HEK293 (cell line): Measurements from ENCODE around the gene KCNK17.

Experiments
- CTCF ChIA-PET: fragments of 350-600 bp; formaldehyde crosslinking; extraction: SDS; loops from one replicate; lab custom pipeline; 2021; ENCODE audit warnings: antibody characterized with exemption; lab: Yijun Ruan, JAX
- POLR2A ChIA-PET: fragments of 300-600 bp; formaldehyde crosslinking; extraction: SDS; loops from one replicate; lab custom pipeline; 2020; ENCODE audit warnings: antibody characterized with exemption, inconsistent platforms; lab: Yijun Ruan, JAX
- H3K27ac ChIP-seq: fragments of 200-500 bp; sonication (Bioruptor generic); 2 replicates; pipeline ENCODE4 v1.5.1; 2014; ENCODE audit warnings: low read depth, low read length, control low read depth, inconsistent platforms; ENCODE audit errors: extremely low read depth
- H3K36me3 ChIP-seq, 2 experiments: fragments of 200-500 bp in 1 of 2; sonication (Bioruptor generic) in 1 of 2; 1 replicate in 1 of 2; 2 replicates in 1 of 2; pipeline ENCODE4 v1.5.1; 2014 to 2017; ENCODE audit warnings: inconsistent platforms in 2 of 2, low read length in 2 of 2; ENCODE audit not compliant: control insufficient read depth in 2 of 2, insufficient read depth in 1 of 2
- H3K4me1 ChIP-seq: fragments of 200-500 bp; sonication (Bioruptor generic); 2 replicates; pipeline ENCODE4 v1.5.1; 2014; ENCODE audit warnings: mild to moderate bottlenecking, low read length, inconsistent platforms; ENCODE audit not compliant: control insufficient read depth, insufficient read depth
- H3K4me3 ChIP-seq: 2 replicates; pipeline ENCODE4 v1.5.1; 2011; ENCODE audit warnings: low read depth, mild to moderate bottlenecking, control low read depth, low read length, moderate library complexity
- H3K9me3 ChIP-seq: fragments of 200-500 bp; sonication (Bioruptor generic); 2 replicates; pipeline ENCODE4 v1.5.1; 2014; ENCODE audit warnings: low read depth, low read length, inconsistent platforms; ENCODE audit not compliant: control insufficient read depth, insufficient read depth
- GFI1B ChIP-seq: fragments of 450-650 bp; formaldehyde crosslinking; IDR thresholded peaks from 2 replicates; pipeline ENCODE4 v1.5.1; 2016; ENCODE audit warnings: missing biosample characterization, missing genetic modification characterization
- SCRT1 ChIP-seq: fragments of 450-650 bp; formaldehyde crosslinking; IDR thresholded peaks from 2 replicates; pipeline ENCODE4 v1.5.1; 2016; ENCODE audit warnings: missing biosample characterization, missing genetic modification characterization, borderline replicate concordance
- SP2 ChIP-seq: fragments of 450-650 bp; formaldehyde crosslinking; IDR thresholded peaks from 2 replicates; pipeline ENCODE4 v1.5.1; 2016; ENCODE audit warnings: missing biosample characterization, missing genetic modification characterization
- SP7 ChIP-seq: fragments of 450-650 bp; formaldehyde crosslinking; IDR thresholded peaks from 2 replicates; pipeline ENCODE4 v1.5.1; 2016; ENCODE audit warnings: missing biosample characterization, missing genetic modification characterization
- ZBTB20 ChIP-seq: fragments of 450-650 bp; formaldehyde crosslinking; IDR thresholded peaks from 2 replicates; pipeline ENCODE4 v1.5.1; 2016; ENCODE audit warnings: missing biosample characterization, missing genetic modification characterization
- ZBTB8A ChIP-seq: fragments of 450-650 bp; formaldehyde crosslinking; IDR thresholded peaks from 2 replicates; pipeline ENCODE4 v1.5.1; 2016; ENCODE audit warnings: missing biosample characterization, missing genetic modification characterization
- ZFP37 ChIP-seq: fragments of 450-650 bp; formaldehyde crosslinking; IDR thresholded peaks from 2 replicates; pipeline ENCODE4 v1.5.1; 2016; ENCODE audit warnings: missing biosample characterization, missing genetic modification characterization
- ZIC2 ChIP-seq: fragments of 450-650 bp; formaldehyde crosslinking; IDR thresholded peaks from 2 replicates; pipeline ENCODE4 v1.5.1; 2016; ENCODE audit warnings: missing biosample characterization, missing genetic modification characterization
- ZNF114 ChIP-seq: fragments of 450-650 bp; formaldehyde crosslinking; IDR thresholded peaks from 2 replicates; pipeline ENCODE4 v1.5.0; 2017; ENCODE audit warnings: missing biosample characterization, missing genetic modification characterization
- ZNF140 ChIP-seq: fragments of 450-650 bp; formaldehyde crosslinking; IDR thresholded peaks from 2 replicates; pipeline ENCODE4 v1.5.1; 2016; ENCODE audit warnings: missing biosample characterization, missing genetic modification characterization
- ZNF184 ChIP-seq: fragments of 450-650 bp; IDR thresholded peaks from 2 replicates; pipeline ENCODE4 v1.5.1; 2018; ENCODE audit warnings: missing biosample characterization, mild to moderate bottlenecking, missing genetic modification characterization
- ZNF23 ChIP-seq: fragments of 450-650 bp; formaldehyde crosslinking; IDR thresholded peaks from 2 replicates; pipeline ENCODE4 v1.5.1; 2016; ENCODE audit warnings: missing biosample characterization, missing genetic modification characterization, borderline replicate concordance
- ZNF404 ChIP-seq: fragments of 450-650 bp; formaldehyde crosslinking; IDR thresholded peaks from 2 replicates; pipeline ENCODE4 v1.5.1; 2017; ENCODE audit warnings: missing biosample characterization, missing genetic modification characterization
- ZNF48 ChIP-seq: fragments of 450-650 bp; formaldehyde crosslinking; IDR thresholded peaks from 2 replicates; pipeline ENCODE4 v1.5.1; 2016; ENCODE audit warnings: missing biosample characterization, missing genetic modification characterization
- ZNF558 ChIP-seq: fragments of 450-650 bp; formaldehyde crosslinking; IDR thresholded peaks from 2 replicates; pipeline ENCODE4 v1.5.1; 2016; ENCODE audit warnings: missing biosample characterization, missing genetic modification characterization
- ZNF670 ChIP-seq: fragments of 450-650 bp; formaldehyde crosslinking; IDR thresholded peaks from 2 replicates; pipeline ENCODE4 v1.5.1; 2016; ENCODE audit warnings: missing biosample characterization, missing genetic modification characterization, low read depth
- ZNF76 ChIP-seq: fragments of 450-650 bp; formaldehyde crosslinking; IDR thresholded peaks from 2 replicates; pipeline ENCODE4; 2016; ENCODE audit warnings: low read depth, missing biosample characterization, missing genetic modification characterization, borderline replicate concordance
- ZNF791 ChIP-seq: fragments of 450-650 bp; formaldehyde crosslinking; IDR thresholded peaks from 2 replicates; pipeline ENCODE4 v1.5.1; 2016; ENCODE audit warnings: missing biosample characterization, missing genetic modification characterization
- ZSCAN16 ChIP-seq: fragments of 450-650 bp; formaldehyde crosslinking; IDR thresholded peaks from 2 replicates; pipeline ENCODE4 v1.5.1; 2016; ENCODE audit warnings: missing biosample characterization, missing genetic modification characterization
- TF ChIP-seq, protein P1 (sequence below): fragments of 450-650 bp; formaldehyde crosslinking; IDR thresholded peaks from 2 replicates; pipeline ENCODE4 v1.5.1; 2016; ENCODE audit warnings: missing biosample characterization, missing genetic modification characterization, borderline replicate concordance
- TF ChIP-seq, protein P2 (sequence below): fragments of 450-650 bp; formaldehyde crosslinking; IDR thresholded peaks from 2 replicates; pipeline ENCODE4 v1.5.1; 2016; ENCODE audit warnings: missing biosample characterization, missing genetic modification characterization
- TF ChIP-seq, protein P3 (sequence below): fragments of 450-650 bp; formaldehyde crosslinking; IDR thresholded peaks from 2 replicates; pipeline ENCODE4 v1.5.1; 2016; ENCODE audit warnings: missing biosample characterization, missing genetic modification characterization, low read depth

KCNK17 gene

DNA sequence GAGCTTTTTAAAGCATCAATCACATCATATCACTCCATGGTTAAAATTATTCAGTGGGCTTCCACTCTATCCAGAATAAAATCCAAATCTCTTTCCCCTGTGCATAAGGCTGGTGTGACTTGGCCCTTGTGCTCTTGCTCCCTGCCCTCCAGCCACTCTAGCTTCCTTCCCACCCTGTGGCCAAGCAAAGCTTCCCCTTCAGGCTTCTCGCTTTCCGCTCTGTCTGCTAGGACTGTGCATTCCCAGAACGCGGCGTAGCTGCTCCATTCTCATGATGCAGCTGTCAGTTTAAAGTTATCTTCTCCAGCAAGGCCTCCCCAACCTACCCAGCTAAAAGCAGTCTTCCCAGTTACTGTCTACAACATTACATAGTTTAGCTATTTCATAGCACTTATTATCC, 27.7 kb upstream of the KCNK17 start:
- H3K36me3 ChIP-seq, result no peaks in the 10 kb centered on the region
- ChIA-PET POLR2A (no interaction called here), CTCF (no interaction called here)
- H3K4me1 ChIP-seq, result peaks cover 6% of the 10 kb centered on the region
- H3K9me3 ChIP-seq, result no peaks in the 10 kb centered on the region
- TF ChIP-seq ZNF558 (tag by site-specific recombination), result no peak
- no peak for TF ChIP-seq ZNF48 (tag by site-specific recombination)
- TF ChIP-seq ZNF791 (tag by site-specific recombination), result no peak
- TF ChIP-seq ZNF670, result no peak
- no peak for TF ChIP-seq ZNF114 (tag by site-specific recombination)
- no peak for TF ChIP-seq ZFP37 (tag by site-specific recombination)
- TF ChIP-seq ZNF404 (tag by site-specific recombination), result no peak
- TF ChIP-seq, protein P1, sequence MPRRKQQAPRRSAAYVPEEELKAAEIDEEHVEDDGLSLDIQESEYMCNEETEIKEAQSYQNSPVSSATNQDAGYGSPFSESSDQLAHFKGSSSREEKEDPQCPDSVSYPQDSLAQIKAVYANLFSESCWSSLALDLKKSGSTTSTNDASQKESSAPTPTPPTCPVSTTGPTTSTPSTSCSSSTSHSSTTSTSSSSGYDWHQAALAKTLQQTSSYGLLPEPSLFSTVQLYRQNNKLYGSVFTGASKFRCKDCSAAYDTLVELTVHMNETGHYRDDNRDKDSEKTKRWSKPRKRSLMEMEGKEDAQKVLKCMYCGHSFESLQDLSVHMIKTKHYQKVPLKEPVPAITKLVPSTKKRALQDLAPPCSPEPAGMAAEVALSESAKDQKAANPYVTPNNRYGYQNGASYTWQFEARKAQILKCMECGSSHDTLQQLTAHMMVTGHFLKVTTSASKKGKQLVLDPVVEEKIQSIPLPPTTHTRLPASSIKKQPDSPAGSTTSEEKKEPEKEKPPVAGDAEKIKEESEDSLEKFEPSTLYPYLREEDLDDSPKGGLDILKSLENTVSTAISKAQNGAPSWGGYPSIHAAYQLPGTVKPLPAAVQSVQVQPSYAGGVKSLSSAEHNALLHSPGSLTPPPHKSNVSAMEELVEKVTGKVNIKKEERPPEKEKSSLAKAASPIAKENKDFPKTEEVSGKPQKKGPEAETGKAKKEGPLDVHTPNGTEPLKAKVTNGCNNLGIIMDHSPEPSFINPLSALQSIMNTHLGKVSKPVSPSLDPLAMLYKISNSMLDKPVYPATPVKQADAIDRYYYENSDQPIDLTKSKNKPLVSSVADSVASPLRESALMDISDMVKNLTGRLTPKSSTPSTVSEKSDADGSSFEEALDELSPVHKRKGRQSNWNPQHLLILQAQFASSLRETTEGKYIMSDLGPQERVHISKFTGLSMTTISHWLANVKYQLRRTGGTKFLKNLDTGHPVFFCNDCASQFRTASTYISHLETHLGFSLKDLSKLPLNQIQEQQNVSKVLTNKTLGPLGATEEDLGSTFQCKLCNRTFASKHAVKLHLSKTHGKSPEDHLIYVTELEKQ (tag by site-specific recombination), result no peak
- TF ChIP-seq ZNF140 (tag by site-specific recombination), result no peak
- TF ChIP-seq, protein P2, sequence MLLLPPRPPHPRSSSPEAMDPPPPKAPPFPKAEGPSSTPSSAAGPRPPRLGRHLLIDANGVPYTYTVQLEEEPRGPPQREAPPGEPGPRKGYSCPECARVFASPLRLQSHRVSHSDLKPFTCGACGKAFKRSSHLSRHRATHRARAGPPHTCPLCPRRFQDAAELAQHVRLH (tag by site-specific recombination), result no peak
- H3K27ac ChIP-seq, result no peak overlapping the region
- H3K4me3 ChIP-seq, result no peak overlapping the region

DNA sequence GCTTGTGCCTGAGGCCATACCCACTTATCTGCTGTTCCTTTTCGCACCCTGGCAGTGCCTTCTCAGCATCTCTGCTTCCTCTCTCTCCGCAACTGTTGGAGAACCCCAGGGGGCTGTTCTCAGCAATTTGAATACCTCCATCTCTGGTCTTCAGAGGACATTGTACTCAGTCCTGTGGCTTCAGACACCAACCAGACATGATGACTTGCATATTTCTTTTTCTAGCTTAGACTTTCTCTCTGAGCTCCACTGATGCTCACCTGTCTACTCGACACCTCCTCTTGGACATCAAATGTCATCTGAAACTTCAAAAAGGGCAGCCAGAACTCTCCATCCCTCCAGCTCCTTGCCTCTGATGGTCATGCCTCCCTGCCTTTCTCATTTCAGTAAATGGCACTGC, 27.1 kb upstream of the KCNK17 start:
- H3K4me3 ChIP-seq, result no peak overlapping the region
- no peaks in the 10 kb centered on the region for H3K9me3 ChIP-seq
- CTCF ChIA-PET, result interaction anchor here (1.4 kb wide), 1 partner anchor 29 kb away, joined by 3 read pairs; no protein-coding TSS in a partner anchor
- TF ChIP-seq SCRT1 (no peak), ZIC2 (tag by site-specific recombination) (0 out of 2 replicates have a peak, but pooled peaks have one; percentile 7), SP7 (no peak)
- POLR2A ChIA-PET, result no interaction called here
- H3K27ac ChIP-seq, result no peak overlapping the region
- no peaks in the 10 kb centered on the region for H3K36me3 ChIP-seq
- H3K4me1 ChIP-seq, result peaks cover 6% of the 10 kb centered on the region

DNA sequence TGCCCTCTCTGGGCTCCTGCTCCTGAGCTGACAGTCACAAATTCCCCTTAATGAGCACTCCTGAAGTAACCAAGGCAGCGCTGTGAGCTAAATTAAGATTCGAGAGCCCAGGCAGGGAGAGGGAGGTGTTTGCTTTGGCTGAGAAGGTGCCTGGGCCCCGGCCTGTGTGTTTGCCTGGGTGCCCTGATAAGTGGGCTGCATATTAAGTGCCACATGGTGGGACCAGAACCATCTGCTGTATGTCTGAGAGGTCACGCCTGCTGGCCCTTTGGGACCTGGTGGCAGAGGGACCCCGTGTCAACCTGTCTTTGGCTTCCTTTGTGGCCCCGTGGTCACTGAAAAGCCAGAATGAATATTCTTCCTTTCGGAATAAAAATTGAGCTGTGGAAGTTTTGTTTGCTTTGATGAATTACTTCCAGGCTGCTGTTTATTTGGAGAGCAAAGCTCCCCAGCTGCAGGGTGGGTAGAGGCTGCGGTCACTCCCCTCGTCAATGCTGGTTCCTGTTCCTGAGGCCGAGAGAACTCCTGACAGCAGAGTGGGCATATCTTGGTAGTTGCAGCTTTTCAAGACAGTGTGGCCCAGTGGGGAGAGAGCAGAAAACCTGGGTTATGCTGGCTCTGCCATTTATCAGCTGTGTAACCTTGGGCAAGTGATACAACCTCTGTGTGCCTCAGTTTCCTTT, 25.8 kb upstream of the KCNK17 start:
- CTCF ChIA-PET, result interaction anchor here (0.6 to 2.9 kb wide), 3 partner anchors 8 to 554 kb away, joined by 3 to 12 read pairs (median 3); no protein-coding TSS in a partner anchor
- no peaks in the 10 kb centered on the region for H3K9me3 ChIP-seq

More for the DNA sequence above, 25.8 kb upstream of the KCNK17 start:
- POLR2A ChIA-PET, result no interaction called here
- TF ChIP-seq ZSCAN16, result no peak
- TF ChIP-seq, protein P3, sequence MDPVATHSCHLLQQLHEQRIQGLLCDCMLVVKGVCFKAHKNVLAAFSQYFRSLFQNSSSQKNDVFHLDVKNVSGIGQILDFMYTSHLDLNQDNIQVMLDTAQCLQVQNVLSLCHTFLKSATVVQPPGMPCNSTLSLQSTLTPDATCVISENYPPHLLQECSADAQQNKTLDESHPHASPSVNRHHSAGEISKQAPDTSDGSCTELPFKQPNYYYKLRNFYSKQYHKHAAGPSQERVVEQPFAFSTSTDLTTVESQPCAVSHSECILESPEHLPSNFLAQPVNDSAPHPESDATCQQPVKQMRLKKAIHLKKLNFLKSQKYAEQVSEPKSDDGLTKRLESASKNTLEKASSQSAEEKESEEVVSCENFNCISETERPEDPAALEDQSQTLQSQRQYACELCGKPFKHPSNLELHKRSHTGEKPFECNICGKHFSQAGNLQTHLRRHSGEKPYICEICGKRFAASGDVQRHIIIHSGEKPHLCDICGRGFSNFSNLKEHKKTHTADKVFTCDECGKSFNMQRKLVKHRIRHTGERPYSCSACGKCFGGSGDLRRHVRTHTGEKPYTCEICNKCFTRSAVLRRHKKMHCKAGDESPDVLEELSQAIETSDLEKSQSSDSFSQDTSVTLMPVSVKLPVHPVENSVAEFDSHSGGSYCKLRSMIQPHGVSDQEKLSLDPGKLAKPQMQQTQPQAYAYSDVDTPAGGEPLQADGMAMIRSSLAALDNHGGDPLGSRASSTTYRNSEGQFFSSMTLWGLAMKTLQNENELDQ (tag by site-specific recombination), result no peak
- no peak for TF ChIP-seq ZNF184 (tag by site-specific recombination)
- TF ChIP-seq ZBTB8A, result peak; percentile 20; the same call in 1 of the 2 replicates
- no peak for TF ChIP-seq GFI1B (tag by site-specific recombination)
- TF ChIP-seq ZBTB20, result 0 out of 2 replicates have a peak, but pooled peaks have one; percentile 46
- no peak for TF ChIP-seq ZNF23 (tag by site-specific recombination)
- no peak for TF ChIP-seq ZNF76 (tag by site-specific recombination)
- TF ChIP-seq SP2 (tag by site-specific recombination), result no peak
- TF ChIP-seq, all 188 proteins: peak for 2
- no peak overlapping the region for H3K4me3 ChIP-seq
- H3K4me1 ChIP-seq, result peaks cover 6% of the 10 kb centered on the region
- no peaks in the 10 kb centered on the region for H3K36me3 ChIP-seq
- H3K27ac ChIP-seq, result no peak overlapping the region
